ENCODE measurements around the gene AUTS2.
"Not testable (repeated sequence)": the region's sequence is repeated elsewhere in the genome, so short reads cannot be mapped to it uniquely, and the experiment has no call there.

Gene AUTS2

GRCh38 chr7:70243443-70243842 is 645.2 kb downstream of the AUTS2 start:
- no peak for DNase-seq (ENCODE audit: low read depth in 2 of 2)

- DNase-seq (ENCODE audit: low read depth in 2 of 2), result no peak
Observed at GRCh38 chr7:70257921-70258320, 659.6 kb downstream of the AUTS2 start.

GRCh38 chr7:70259502-70259901 is 661.2 kb downstream of the AUTS2 start:
- no peak for DNase-seq (ENCODE audit: low read depth in 2 of 2)

GRCh38 chr7:70263471-70264255 is 665.4 kb downstream of the AUTS2 start:
- no peak for DNase-seq (ENCODE audit: low read depth in 2 of 2)

- DNase-seq (ENCODE audit: low read depth in 2 of 2), result no peak
Observed at GRCh38 chr7:70266186-70266585, 667.9 kb downstream of the AUTS2 start.

- DNase-seq (ENCODE audit: low read depth in 2 of 2), result no peak
Observed at GRCh38 chr7:70267381-70268120, 669.3 kb downstream of the AUTS2 start.

GRCh38 chr7:70268179-70268578 is 669.9 kb downstream of the AUTS2 start:
- no peak for DNase-seq (ENCODE audit: low read depth in 2 of 2)

GRCh38 chr7:70270149-70270548 is 671.9 kb downstream of the AUTS2 start:
- DNase-seq (ENCODE audit: low read depth in 2 of 2), result no peak

GRCh38 chr7:70271617-70272081 is 673.4 kb downstream of the AUTS2 start:
- DNase-seq (ENCODE audit: low read depth in 2 of 2), result no peak

- not testable (repeated sequence) for DNase-seq (ENCODE audit: low read depth in 2 of 2)
Observed at GRCh38 chr7:70275570-70275969, 677.3 kb downstream of the AUTS2 start.

GRCh38 chr7:70285187-70285586 is 686.9 kb downstream of the AUTS2 start:
- no peak for DNase-seq (ENCODE audit: low read depth in 2 of 2)

GRCh38 chr7:70285854-70286253 is 687.6 kb downstream of the AUTS2 start:
- no peak for DNase-seq (ENCODE audit: low read depth in 2 of 2)

- no peak for DNase-seq (ENCODE audit: low read depth in 2 of 2)
Observed at GRCh38 chr7:70288781-70289456, 690.6 kb downstream of the AUTS2 start.

- no peak for DNase-seq (ENCODE audit: low read depth in 2 of 2)
Observed at GRCh38 chr7:70292716-70293115, 694.4 kb downstream of the AUTS2 start.

- DNase-seq (ENCODE audit: low read depth in 2 of 2), result no peak
Observed at GRCh38 chr7:70294211-70294911, 696.1 kb downstream of the AUTS2 start.

GRCh38 chr7:70298780-70299471 is 700.7 kb downstream of the AUTS2 start:
- no peak for DNase-seq (ENCODE audit: low read depth in 2 of 2)

- DNase-seq (ENCODE audit: low read depth in 2 of 2), result no peak
Observed at GRCh38 chr7:70299472-70299807, 701.2 kb downstream of the AUTS2 start.

GRCh38 chr7:70301673-70302185 is 703.5 kb downstream of the AUTS2 start:
- no peak for DNase-seq (ENCODE audit: low read depth in 2 of 2)

GRCh38 chr7:70303309-70303708 is 705.0 kb downstream of the AUTS2 start:
- no peak for DNase-seq (ENCODE audit: low read depth in 2 of 2)

GRCh38 chr7:70303780-70304179 is 705.5 kb downstream of the AUTS2 start:
- DNase-seq (ENCODE audit: low read depth in 2 of 2), result no peak

- DNase-seq (ENCODE audit: low read depth in 2 of 2), result no peak
Observed at GRCh38 chr7:70306173-70306572, 707.9 kb downstream of the AUTS2 start.
